ENCODE results near the gene ARF4. TPM values are rescaled to one million over a fixed set of nuclear protein-coding genes. Genes with fewer than 3 reads are reported as not detected.
A peak's percentile ranks its signal among the peaks of the same experiment; 100 is the strongest.

The ARF4 gene
- total RNA-seq, 4 donors from 2014 or later, result 53.7 to 96.9 (median 83.9) TPM

- no peaks in the 10 kb centered on the region for H3K4me1 ChIP-seq
- H3K27ac ChIP-seq, result no peak overlapping the region
- DNase-seq (ENCODE audit: low spot score in 2 of 2), result no peak
- H3K9me3 ChIP-seq, result peaks cover 0 to 16% (median 0%) of the 10 kb centered on the region in 4 donors
- H3K27me3 ChIP-seq, result no peaks in the 10 kb centered on the region
- peaks cover 0 to 56% (median 0%) of the 10 kb centered on the region in 3 donors for H3K36me3 ChIP-seq
- no peak overlapping the region for H3K4me3 ChIP-seq
- TF ChIP-seq EP300 (IDR thresholded peaks at IDR 0.05), result no peak
- no peak for TF ChIP-seq CTCF (IDR thresholded peaks at IDR 0.05)
- TF ChIP-seq POLR2A (IDR thresholded peaks at IDR 0.05), result no peak
Measured at GRCh38 chr3:57605683-57606082, 8.5 kb upstream of the ARF4 start.

GRCh38 chr3:57604971-57605370 is 7.8 kb upstream of the ARF4 start:
- Histone ChIP-seq H3K27ac (no peak overlapping the region), H3K27me3 (no peaks in the 10 kb centered on the region), H3K36me3 (peaks cover 0 to 56% (median 0%) of the 10 kb centered on the region in 3 donors), H3K4me1 (no peaks in the 10 kb centered on the region), H3K4me3 (no peak overlapping the region), H3K9me3 (peaks cover 0 to 15% (median 0%) of the 10 kb centered on the region in 4 donors)
- TF ChIP-seq EP300 (IDR thresholded peaks at IDR 0.05) (no peak), CTCF (IDR thresholded peaks at IDR 0.05) (no peak), POLR2A (IDR thresholded peaks at IDR 0.05) (no peak)
- 83 to 85% methylated on average over 2 of the region's 2 CpGs for WGBS, 2 donors
- DNase-seq (ENCODE audit: low spot score in 2 of 2), result no peak

GRCh38 chr3:57600195-57600594 is 3.1 kb upstream of the ARF4 start:
- WGBS, 2 donors, result 97 to 98% methylated on average over 2 of the region's 2 CpGs
- H3K9me3 ChIP-seq, result no peaks in the 10 kb centered on the region
- no peak overlapping the region for H3K4me3 ChIP-seq
- no peaks in the 10 kb centered on the region for H3K27me3 ChIP-seq
- no peak overlapping the region for H3K27ac ChIP-seq
- peaks cover 0 to 31% (median 0%) of the 10 kb centered on the region in 3 donors for H3K36me3 ChIP-seq
- no peak for DNase-seq (ENCODE audit: low spot score in 2 of 2)
- TF ChIP-seq EP300 (IDR thresholded peaks at IDR 0.05) (no peak), CTCF (IDR thresholded peaks at IDR 0.05) (no peak), POLR2A (IDR thresholded peaks at IDR 0.05) (no peak)
- peaks cover 0 to 22% (median 11%) of the 10 kb centered on the region in 4 donors for H3K4me1 ChIP-seq

- TF ChIP-seq POLR2A (IDR thresholded peaks at IDR 0.05) (no peak), EP300 (IDR thresholded peaks at IDR 0.05) (no peak), CTCF (IDR thresholded peaks at IDR 0.05) (no peak)
Measured at GRCh38 chr3:57598765-57599360, 1.7 kb upstream of the ARF4 start.

GRCh38 chr3:57596495-57597126 is 533 bp downstream of the ARF4 start:
- no peaks in the 10 kb centered on the region for H3K9me3 ChIP-seq
- TF ChIP-seq POLR2A (IDR thresholded peaks at IDR 0.05) (no peak), CTCF (IDR thresholded peaks at IDR 0.05) (no peak), EP300 (IDR thresholded peaks at IDR 0.05) (no peak)
- H3K4me3 ChIP-seq, result peak overlapping the region; percentile 75 to 94 (median 86)
- peak; percentile 52 to 58 for DNase-seq (ENCODE audit: low spot score in 2 of 2)
- peaks cover 0 to 58% (median 29%) of the 10 kb centered on the region in 4 donors for H3K4me1 ChIP-seq
- peaks cover 0 to 6% (median 0%) of the 10 kb centered on the region in 3 donors for H3K36me3 ChIP-seq
- H3K27me3 ChIP-seq, result no peaks in the 10 kb centered on the region
- peak overlapping the region; percentile 88 to 99 (median 96) for H3K27ac ChIP-seq
- WGBS, 2 donors, result 0 to 1% methylated on average over 23 to 30 of the region's 31 CpGs

More at GRCh38 chr3:57598765-57599360, 1.7 kb upstream of the ARF4 start:
- Histone ChIP-seq H3K9me3 (no peaks in the 10 kb centered on the region), H3K4me1 (peaks cover 0 to 35% (median 21%) of the 10 kb centered on the region in 4 donors), H3K36me3 (peaks cover 0 to 21% (median 0%) of the 10 kb centered on the region in 3 donors), H3K27me3 (no peaks in the 10 kb centered on the region), H3K4me3 (peak overlapping the region; percentile 66 to 94 (median 86)), H3K27ac (peak overlapping the region in 3 of 4 donors; percentile 91 to 99 (median 96))
- 64 to 72% methylated on average over 5 of the region's 5 CpGs for WGBS, 2 donors
- DNase-seq (ENCODE audit: low spot score in 2 of 2), result no peak
